ES-I3 (cell line): ENCODE measurements around the gene ARHGEF11.

Source experiments
- H3K36me3 ChIP-seq: 2 replicates; pipeline ENCODE4 v1.6.1; 2013; ENCODE audit warnings: mild to moderate bottlenecking, low read length, control low read depth, moderate library complexity; ENCODE audit not compliant: insufficient read depth
- H3K4me1 ChIP-seq: 2 replicates; pipeline ENCODE4 v1.6.1; 2013; ENCODE audit warnings: mild to moderate bottlenecking, control low read depth, low read length; ENCODE audit not compliant: insufficient read depth
- H3K9ac ChIP-seq: 2 replicates; pipeline ENCODE4 v1.6.1; 2013; ENCODE audit warnings: low read depth, mild to moderate bottlenecking, low read length, moderate library complexity
- H3K9me3 ChIP-seq: 2 replicates; pipeline ENCODE4 v1.6.1; 2013; ENCODE audit warnings: mild to moderate bottlenecking, low read length, moderate library complexity; ENCODE audit not compliant: control insufficient read depth, insufficient read depth

The ARHGEF11 gene

GRCh38 chr1:156999596-157000320 is 45.8 kb downstream of the ARHGEF11 start:
- Histone ChIP-seq H3K9ac (no peak overlapping the region), H3K36me3 (no peaks in the 10 kb centered on the region), H3K9me3 (no peaks in the 10 kb centered on the region), H3K4me1 (peaks cover 42% of the 10 kb centered on the region)

- no peak overlapping the region for H3K9ac ChIP-seq
- no peaks in the 10 kb centered on the region for H3K36me3 ChIP-seq
- H3K4me1 ChIP-seq: peaks cover 35% of the 10 kb centered on the region
- H3K9me3 ChIP-seq: no peaks in the 10 kb centered on the region
These were observed 46.6 kb downstream of the ARHGEF11 start for GRCh38 chr1:156998840-156999500.

DNA sequence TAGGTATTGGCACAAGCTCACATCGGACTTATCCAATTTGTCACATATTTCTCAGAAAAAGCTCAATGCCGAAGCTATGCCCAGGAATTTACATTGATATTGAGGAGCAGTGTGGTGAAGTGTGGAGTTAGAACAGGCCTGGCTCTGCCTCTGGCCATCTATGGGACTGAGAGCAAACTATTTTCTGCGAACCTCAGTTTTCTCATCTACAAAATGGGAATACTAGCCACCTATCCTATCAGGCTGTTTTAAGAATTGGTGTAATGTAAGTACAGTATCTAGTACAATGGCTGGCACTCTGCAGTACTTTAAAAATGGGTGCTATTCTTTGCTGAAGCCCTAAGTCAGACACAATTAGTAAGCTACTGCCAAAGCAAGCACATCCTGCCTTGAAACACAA is 47.2 kb downstream of the ARHGEF11 start:
- Histone ChIP-seq H3K9ac (no peak overlapping the region), H3K4me1 (peaks cover 29% of the 10 kb centered on the region), H3K36me3 (no peaks in the 10 kb centered on the region), H3K9me3 (no peaks in the 10 kb centered on the region)

GRCh38 chr1:156995412-156995811 is 50.1 kb downstream of the ARHGEF11 start:
- peaks cover 7% of the 10 kb centered on the region for H3K4me1 ChIP-seq
- no peaks in the 10 kb centered on the region for H3K36me3 ChIP-seq
- no peak overlapping the region for H3K9ac ChIP-seq
- H3K9me3 ChIP-seq: no peaks in the 10 kb centered on the region

- Histone ChIP-seq H3K4me1 (peaks cover 7% of the 10 kb centered on the region), H3K9me3 (no peaks in the 10 kb centered on the region), H3K36me3 (no peaks in the 10 kb centered on the region; the same call in 1 of the 2 replicates), H3K9ac (no peak overlapping the region)
These were observed 51.3 kb downstream of the ARHGEF11 start for GRCh38 chr1:156994277-156994676.

DNA sequence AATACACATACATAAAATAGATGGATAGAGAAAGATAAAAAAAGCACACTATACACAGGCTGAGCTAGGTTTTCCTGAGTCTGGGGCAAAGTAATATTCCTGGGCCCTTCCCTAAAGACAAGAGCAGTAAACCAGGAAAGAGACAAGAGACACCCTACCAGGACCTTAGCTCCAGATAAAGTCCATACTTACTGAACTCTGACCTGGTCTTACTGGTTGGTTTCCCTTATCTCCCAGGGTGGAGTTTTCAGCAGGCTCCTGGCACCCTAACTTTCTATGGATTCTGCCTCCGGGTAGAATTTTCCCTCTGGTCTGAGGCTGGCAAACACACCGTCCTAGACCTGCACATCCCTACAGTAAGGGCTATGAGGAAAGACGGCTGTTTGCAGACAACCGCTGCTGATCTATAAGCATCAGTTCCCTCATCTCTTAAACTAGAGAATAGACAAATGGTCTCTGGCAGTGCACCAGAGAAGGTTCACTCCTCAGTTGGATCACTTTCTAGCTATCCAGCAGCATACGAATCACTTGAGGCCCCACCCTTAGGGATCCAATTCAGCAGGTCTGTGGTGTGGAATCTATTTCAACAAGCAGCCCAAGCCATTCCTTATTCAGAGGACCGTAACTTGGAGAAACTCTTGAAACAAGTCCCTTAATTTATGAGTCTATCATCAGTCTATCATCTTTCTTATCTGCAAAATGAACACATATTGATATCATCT is 52.0 kb downstream of the ARHGEF11 start:
- Histone ChIP-seq H3K9ac (no peak overlapping the region), H3K9me3 (no peaks in the 10 kb centered on the region), H3K4me1 (peaks cover 7% of the 10 kb centered on the region), H3K36me3 (no peaks in the 10 kb centered on the region; the same call in 1 of the 2 replicates)

- H3K36me3 ChIP-seq: no peaks in the 10 kb centered on the region; the same call in 1 of the 2 replicates
- H3K9ac ChIP-seq: no peak overlapping the region
- peaks cover 4% of the 10 kb centered on the region for H3K4me1 ChIP-seq
- no peaks in the 10 kb centered on the region for H3K9me3 ChIP-seq
These were observed 53.3 kb downstream of the ARHGEF11 start for GRCh38 chr1:156992215-156992614.

DNA sequence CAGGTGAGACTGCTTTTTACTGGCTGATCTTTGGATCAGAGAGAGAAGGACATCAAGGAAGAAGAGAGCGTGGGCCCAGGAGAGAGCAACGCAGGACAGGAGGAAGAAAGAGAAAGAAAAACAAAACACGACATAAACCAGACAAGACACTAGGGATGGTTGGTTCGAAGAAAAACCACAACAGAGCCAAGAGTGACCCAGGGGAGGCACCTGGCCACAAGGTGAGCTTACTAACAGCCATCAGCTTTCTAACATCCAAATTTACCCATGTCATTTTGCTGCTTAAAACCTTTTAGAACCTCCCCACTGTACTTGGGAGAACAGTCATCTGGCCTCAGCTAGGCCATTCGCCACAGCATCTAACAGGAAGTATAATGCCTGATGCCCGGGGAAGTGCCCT is 57.8 kb downstream of the ARHGEF11 start:
- no peaks in the 10 kb centered on the region for H3K9me3 ChIP-seq

GRCh38 chr1:156980551-156980950 is 65.0 kb downstream of the ARHGEF11 start:
- Histone ChIP-seq H3K9ac (no peak overlapping the region), H3K9me3 (no peaks in the 10 kb centered on the region), H3K36me3 (peaks cover 9% of the 10 kb centered on the region; the same call in 1 of the 2 replicates), H3K4me1 (peaks cover 7% of the 10 kb centered on the region; the same call in 1 of the 2 replicates)

More for the DNA sequence above, 57.8 kb downstream of the ARHGEF11 start:
- peaks cover 3% of the 10 kb centered on the region; the same call in 1 of the 2 replicates for H3K36me3 ChIP-seq
- H3K9ac ChIP-seq: no peak overlapping the region
- H3K4me1 ChIP-seq: no peaks in the 10 kb centered on the region

- no peak overlapping the region for H3K9ac ChIP-seq
- H3K9me3 ChIP-seq: no peaks in the 10 kb centered on the region
- H3K36me3 ChIP-seq: peaks cover 19% of the 10 kb centered on the region
- H3K4me1 ChIP-seq: peaks cover 24% of the 10 kb centered on the region
These were observed 70.5 kb downstream of the ARHGEF11 start for GRCh38 chr1:156975084-156975483.

GRCh38 chr1:156973417-156973816 is 72.1 kb downstream of the ARHGEF11 start:
- H3K36me3 ChIP-seq: peaks cover 20% of the 10 kb centered on the region

GRCh38 chr1:156970017-156970416 is 75.5 kb downstream of the ARHGEF11 start:
- H3K9me3 ChIP-seq: no peaks in the 10 kb centered on the region
- H3K36me3 ChIP-seq: peaks cover 16% of the 10 kb centered on the region
- no peak overlapping the region for H3K9ac ChIP-seq
- H3K4me1 ChIP-seq: peaks cover 12% of the 10 kb centered on the region

More at GRCh38 chr1:156973417-156973816, 72.1 kb downstream of the ARHGEF11 start:
- Histone ChIP-seq H3K4me1 (peaks cover 24% of the 10 kb centered on the region), H3K9ac (no peak overlapping the region), H3K9me3 (no peaks in the 10 kb centered on the region)

- Histone ChIP-seq H3K9me3 (no peaks in the 10 kb centered on the region), H3K9ac (no peak overlapping the region), H3K36me3 (peaks cover 16% of the 10 kb centered on the region), H3K4me1 (peaks cover 7% of the 10 kb centered on the region)
These were observed 76.0 kb downstream of the ARHGEF11 start for GRCh38 chr1:156969496-156969895.

GRCh38 chr1:156964441-156964840 is 81.1 kb downstream of the ARHGEF11 start:
- no peaks in the 10 kb centered on the region for H3K4me1 ChIP-seq
- peaks cover 22% of the 10 kb centered on the region for H3K36me3 ChIP-seq
- no peak overlapping the region for H3K9ac ChIP-seq
- H3K9me3 ChIP-seq: no peaks in the 10 kb centered on the region
